Stimulated activated CD4-positive, alpha-beta T cell treated with anti-CD3 and anti-CD28 coated beads, Interleukin-4, amount 100 ng/mL, for 4 hours (primary cell): ENCODE measurements around the gene BCR.

Experiments used
- DNase-seq, 2 experiments: peaks; one replicate each; pipeline ENCODE4 v3.0.0-alpha.2; 2020

Gene BCR

GRCh38 chr22:23245799-23246136 is 65.5 kb downstream of the BCR start:
- no peak for DNase-seq

GRCh38 chr22:23246982-23247766 is 66.9 kb downstream of the BCR start:
- no peak for DNase-seq

- no peak for DNase-seq
Observed at GRCh38 chr22:23248583-23248982, 68.3 kb downstream of the BCR start.

GRCh38 chr22:23250056-23250784 is 69.9 kb downstream of the BCR start:
- no peak for DNase-seq

GRCh38 chr22:23250785-23251363 is 70.6 kb downstream of the BCR start:
- DNase-seq = no peak

GRCh38 chr22:23251445-23252093 is 71.3 kb downstream of the BCR start:
- DNase-seq = no peak

- no peak for DNase-seq
Observed at GRCh38 chr22:23253475-23254055, 73.3 kb downstream of the BCR start.

- no peak for DNase-seq
Observed at GRCh38 chr22:23255506-23256170, 75.3 kb downstream of the BCR start.

GRCh38 chr22:23256171-23256932 is 76.0 kb downstream of the BCR start:
- DNase-seq = no peak

GRCh38 chr22:23256986-23257888 is 76.9 kb downstream of the BCR start:
- no peak for DNase-seq

- no peak for DNase-seq
Observed at GRCh38 chr22:23257889-23258825, 77.8 kb downstream of the BCR start.

GRCh38 chr22:23258826-23259170 is 78.5 kb downstream of the BCR start:
- DNase-seq = no peak

GRCh38 chr22:23259916-23260644 is 79.8 kb downstream of the BCR start:
- DNase-seq = no peak

GRCh38 chr22:23260645-23261581 is 80.6 kb downstream of the BCR start:
- no peak for DNase-seq

- no peak for DNase-seq
Observed at GRCh38 chr22:23261900-23262450, 81.7 kb downstream of the BCR start.

- no peak for DNase-seq
Observed at GRCh38 chr22:23262518-23263332, 82.4 kb downstream of the BCR start.
